Bladder microvascular endothelial cell (primary cell): ENCODE data around the gene OTUD4. TPM values are rescaled to one million over a fixed set of nuclear protein-coding genes. Genes with fewer than 3 reads are reported as not detected.

ENCODE experiments used
- total RNA-seq: library from RNA; depleted of rRNA; stranded (reverse); fragments of >200 nt; gene quantifications from 2 replicates; pipeline ENCODE4 v1.2.3, GENCODE V29; 2014

Gene OTUD4
- 14.2 and 42.7 TPM in 2 replicates for total RNA-seq

DNA sequence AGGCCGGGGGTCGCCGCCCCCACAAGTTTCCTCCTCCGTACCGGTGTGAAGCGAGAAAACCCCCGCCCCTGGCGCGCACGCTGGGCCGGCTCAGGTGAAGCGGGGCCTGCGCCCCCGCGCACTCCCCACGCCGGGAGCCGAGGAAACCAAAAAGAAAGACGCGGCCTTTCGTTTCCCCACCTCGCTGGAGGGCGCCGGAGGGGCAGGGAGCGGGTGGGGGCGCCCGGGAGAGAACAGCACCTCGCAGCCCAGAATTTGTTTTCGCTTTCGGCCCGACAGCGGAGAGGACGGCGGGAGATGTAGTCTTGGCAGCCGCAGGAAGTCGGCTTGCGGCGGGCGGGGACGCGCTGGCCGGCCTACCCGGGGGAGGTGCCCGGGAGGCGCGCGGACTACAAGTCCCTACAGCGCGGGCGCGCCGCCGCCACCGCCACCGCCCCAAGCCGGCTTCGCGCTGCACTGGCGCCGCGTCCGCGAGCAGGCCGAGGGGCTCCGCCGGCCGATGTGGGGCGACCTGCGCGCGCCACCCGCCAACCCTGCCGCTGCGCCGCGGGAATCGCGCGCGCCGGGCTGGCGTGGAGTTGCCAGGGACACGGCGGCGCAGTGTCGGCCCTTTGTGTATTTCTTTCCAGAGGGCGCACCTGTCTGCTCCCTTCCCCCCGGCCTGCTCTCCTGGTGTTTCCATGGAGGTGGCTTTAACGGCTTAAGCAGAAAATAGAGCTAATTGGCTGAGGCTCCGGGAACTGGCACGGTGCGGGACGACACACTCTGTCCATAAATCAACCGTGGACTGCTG, at the start of gene OTUD4:
Gene OTUD4 (minus strand): TSS at position 292 of the 793 bp plus-strand sequence. CDS start 616 bp downstream, outside the sequence.

DNA sequence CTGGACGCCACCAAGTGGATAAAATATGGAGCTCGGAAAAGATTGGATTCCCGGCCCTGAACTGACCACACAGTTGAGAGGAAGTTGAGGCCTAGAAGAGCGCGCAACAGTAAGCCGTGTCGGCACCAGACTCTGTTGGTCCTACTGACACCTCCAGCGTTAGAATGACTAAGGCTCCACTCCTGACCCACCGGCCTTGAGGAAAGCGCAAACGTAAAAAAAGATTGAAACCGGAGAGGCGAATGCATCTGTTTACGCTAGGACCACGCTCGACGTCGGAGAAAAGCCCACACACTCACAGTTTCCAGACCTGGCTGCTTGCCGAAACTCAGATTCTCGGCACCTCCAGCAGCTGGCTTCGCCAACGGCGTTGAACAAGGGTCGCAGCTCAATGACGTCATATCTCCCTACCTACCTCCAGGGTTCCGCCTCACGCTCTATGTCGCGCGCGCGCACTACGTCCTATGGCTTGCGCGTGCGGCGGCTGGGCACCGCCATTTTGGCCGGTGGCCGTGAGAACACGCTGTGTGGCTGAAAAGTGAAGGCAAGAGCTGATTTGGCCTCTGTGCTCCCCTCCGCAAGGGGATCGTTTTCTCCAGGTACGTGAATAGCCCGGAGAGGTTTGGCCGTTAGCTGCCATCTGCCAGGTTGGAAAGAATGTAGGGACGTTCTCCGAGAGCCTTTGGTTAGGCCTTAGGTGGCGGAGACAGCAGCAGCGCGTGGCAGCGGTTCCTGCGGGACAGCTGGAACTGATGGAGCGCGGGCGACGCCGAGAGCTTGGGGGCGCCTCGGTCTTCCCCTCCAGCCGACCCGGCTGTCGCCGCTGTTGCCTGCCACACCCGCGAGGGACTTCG, 82.3 kb downstream of the OTUD4 start, which contains the start of the genes ABCE1 and ANAPC10:
Gene ABCE1 (plus strand): TSS at position 491 of the 854 bp plus-strand sequence. CDS start 6,102 bp downstream, outside the sequence.
Gene ANAPC10 (minus strand): TSS at position 376 of the 854 bp plus-strand sequence. CDS start 2,097 bp downstream, outside the sequence.

Other genes with a start within 250 kb of the OTUD4 start
- 17.5 and 27.2 TPM in 2 replicates for gene ANAPC10, start 82.4 kb downstream of the OTUD4 start, total RNA-seq
- 76.7 and 196 TPM in 2 replicates for gene ABCE1, start 82.3 kb downstream of the OTUD4 start, total RNA-seq